Gastrocnemius medialis (tissue), 4 donors: Measurements from ENCODE around the gene SASH1.

ENCODE experiments used
- CTCF ChIP-seq, 5 experiments: fragments of 450-650 bp in 3 of 5; fragments of 200-600 bp in 2 of 5; sonication (generic) in 2 of 5; IDR thresholded peaks in 4 of 5; conservative IDR thresholded peaks in 1 of 5; 1 replicate in 4 of 5; 2 replicates in 1 of 5; pipeline ENCODE4 v1.5.1; 2016 to 2019; ENCODE audit warnings: antibody characterized with exemption in 5 of 5, mild to moderate bottlenecking in 3 of 5, moderate library complexity in 3 of 5
- POLR2A ChIP-seq, 2 donors: fragments of 450-650 bp; IDR thresholded peaks; one replicate each; pipeline ENCODE4 v1.6.1; 2017; ENCODE audit warnings: antibody characterized with exemption in 2 of 2, mild to moderate bottlenecking in 2 of 2, moderate library complexity in 2 of 2

DNA sequence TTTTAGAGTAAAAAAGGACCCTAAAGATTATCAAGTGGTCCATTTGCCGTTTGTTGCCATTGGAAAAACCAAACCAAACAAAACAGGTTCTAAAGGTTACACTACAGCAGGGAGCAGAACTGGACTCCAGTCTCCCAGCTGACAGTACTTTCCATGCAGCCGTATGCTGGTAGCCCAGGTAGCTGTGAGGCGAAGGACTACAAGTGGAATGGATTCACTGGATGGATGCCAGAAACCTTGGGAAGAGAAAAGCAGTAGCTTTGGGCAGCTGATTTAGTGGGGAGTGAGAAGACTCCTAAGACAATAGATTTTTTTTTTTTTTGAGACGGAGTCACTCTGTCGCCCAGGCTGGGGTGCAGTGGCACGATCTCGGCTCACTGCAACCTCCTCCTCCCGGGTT lies 88.3 kb downstream of the SASH1 start:
- TF ChIP-seq CTCF (IDR thresholded peaks at IDR 0.05 in 4 of 5, conservative IDR thresholded peaks at IDR 0.05 in 1 of 5) (no peak), POLR2A (IDR thresholded peaks at IDR 0.05) (no peak)
